Fibroblast of lung (primary cell): ENCODE data around the gene TUBGCP3.

Experiments
- EZH2 ChIP-seq: IDR thresholded peaks from 2 replicates; pipeline ENCODE4 v1.5.1; 2012; ENCODE audit warnings: low read length, control low read depth, mild to moderate bottlenecking; ENCODE audit errors: missing control alignments
- TF ChIP-seq, protein P1 (sequence below), 2 donors: IDR thresholded peaks in 1 of 2; conservative IDR thresholded peaks in 1 of 2; 1 replicate in 1 of 2; 2 replicates in 1 of 2; pipeline ENCODE4 v1.5.1; 2011 to 2012; ENCODE audit warnings: low read length in 2 of 2, control low read depth in 1 of 2, inconsistent platforms in 1 of 2, low read depth in 1 of 2, mild to moderate bottlenecking in 1 of 2

GRCh38 chr13:112616586-112617362 is 28.8 kb upstream of the TUBGCP3 start:
- TF ChIP-seq, protein P1, sequence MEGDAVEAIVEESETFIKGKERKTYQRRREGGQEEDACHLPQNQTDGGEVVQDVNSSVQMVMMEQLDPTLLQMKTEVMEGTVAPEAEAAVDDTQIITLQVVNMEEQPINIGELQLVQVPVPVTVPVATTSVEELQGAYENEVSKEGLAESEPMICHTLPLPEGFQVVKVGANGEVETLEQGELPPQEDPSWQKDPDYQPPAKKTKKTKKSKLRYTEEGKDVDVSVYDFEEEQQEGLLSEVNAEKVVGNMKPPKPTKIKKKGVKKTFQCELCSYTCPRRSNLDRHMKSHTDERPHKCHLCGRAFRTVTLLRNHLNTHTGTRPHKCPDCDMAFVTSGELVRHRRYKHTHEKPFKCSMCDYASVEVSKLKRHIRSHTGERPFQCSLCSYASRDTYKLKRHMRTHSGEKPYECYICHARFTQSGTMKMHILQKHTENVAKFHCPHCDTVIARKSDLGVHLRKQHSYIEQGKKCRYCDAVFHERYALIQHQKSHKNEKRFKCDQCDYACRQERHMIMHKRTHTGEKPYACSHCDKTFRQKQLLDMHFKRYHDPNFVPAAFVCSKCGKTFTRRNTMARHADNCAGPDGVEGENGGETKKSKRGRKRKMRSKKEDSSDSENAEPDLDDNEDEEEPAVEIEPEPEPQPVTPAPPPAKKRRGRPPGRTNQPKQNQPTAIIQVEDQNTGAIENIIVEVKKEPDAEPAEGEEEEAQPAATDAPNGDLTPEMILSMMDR (conservative IDR thresholded peaks at IDR 0.05 in 1 of 2, IDR thresholded peaks at IDR 0.05 in 1 of 2; ENCODE audit: low read depth in 1 of 2, low read length in 2 of 2): peak; percentile 40 to 71
- no peak for TF ChIP-seq EZH2
